ENCODE results near the gene GRIN3B.

GRIN3B gene

GRCh38 chr19:1015061-1015781 is 15.0 kb downstream of the GRIN3B start:
- Histone ChIP-seq H3K4me1 (ENCODE audit: control insufficient read depth, insufficient read depth, low read length) (peaks cover 18% of the 10 kb centered on the region), H3K27ac (ENCODE audit: low read length) (no peak overlapping the region), H3K27me3 (ENCODE audit: control insufficient read depth, insufficient read depth, low read length) (no peaks in the 10 kb centered on the region), H3K4me3 (ENCODE audit: low read length) (no peak overlapping the region), H3K9me3 (ENCODE audit: control insufficient read depth, insufficient read depth, low read length) (no peaks in the 10 kb centered on the region), H3K36me3 (ENCODE audit: control insufficient read depth, insufficient read depth, low read length) (peaks cover 32% of the 10 kb centered on the region)
- no peak for DNase-seq (ENCODE audit: low read depth, low spot score)
- WGBS (ENCODE audit: insufficient coverage, insufficient read length): no CpG with 5 or more reads among the region's 29 CpGs

- H3K36me3 ChIP-seq (ENCODE audit: control insufficient read depth, insufficient read depth, low read length): peaks cover 26% of the 10 kb centered on the region
- H3K4me1 ChIP-seq (ENCODE audit: control insufficient read depth, insufficient read depth, low read length): peaks cover 18% of the 10 kb centered on the region
- no peaks in the 10 kb centered on the region for H3K9me3 ChIP-seq (ENCODE audit: control insufficient read depth, insufficient read depth, low read length)
- H3K27ac ChIP-seq (ENCODE audit: low read length): no peak overlapping the region
- WGBS (ENCODE audit: insufficient coverage, insufficient read length): no CpG with 5 or more reads among the region's 31 CpGs
- no peaks in the 10 kb centered on the region for H3K27me3 ChIP-seq (ENCODE audit: control insufficient read depth, insufficient read depth, low read length)
- no peak for DNase-seq (ENCODE audit: low read depth, low spot score)
- H3K4me3 ChIP-seq (ENCODE audit: low read length): no peak overlapping the region
Observed at GRCh38 chr19:1015782-1016646, 15.8 kb downstream of the GRIN3B start.

- peaks cover 21% of the 10 kb centered on the region; the same call in 1 of the 2 replicates for H3K36me3 ChIP-seq (ENCODE audit: control insufficient read depth, insufficient read depth, low read length)
- no peaks in the 10 kb centered on the region for H3K27me3 ChIP-seq (ENCODE audit: control insufficient read depth, insufficient read depth, low read length)
- no peak overlapping the region for H3K4me3 ChIP-seq (ENCODE audit: low read length)
- DNase-seq (ENCODE audit: low read depth, low spot score): no peak
- no CpG with 5 or more reads among the region's 12 CpGs for WGBS (ENCODE audit: insufficient coverage, insufficient read length)
- H3K9me3 ChIP-seq (ENCODE audit: control insufficient read depth, insufficient read depth, low read length): no peaks in the 10 kb centered on the region
- no peak overlapping the region for H3K27ac ChIP-seq (ENCODE audit: low read length)
- peaks cover 18% of the 10 kb centered on the region for H3K4me1 ChIP-seq (ENCODE audit: control insufficient read depth, insufficient read depth, low read length)
Observed at GRCh38 chr19:1016647-1017114, 16.5 kb downstream of the GRIN3B start.

- Histone ChIP-seq H3K4me3 (ENCODE audit: low read length) (no peak overlapping the region), H3K27ac (ENCODE audit: low read length) (no peak overlapping the region), H3K36me3 (ENCODE audit: control insufficient read depth, insufficient read depth, low read length) (peaks cover 18% of the 10 kb centered on the region; the same call in 1 of the 2 replicates), H3K4me1 (ENCODE audit: control insufficient read depth, insufficient read depth, low read length) (peaks cover 18% of the 10 kb centered on the region), H3K9me3 (ENCODE audit: control insufficient read depth, insufficient read depth, low read length) (no peaks in the 10 kb centered on the region), H3K27me3 (ENCODE audit: control insufficient read depth, insufficient read depth, low read length) (no peaks in the 10 kb centered on the region)
- WGBS (ENCODE audit: insufficient coverage, insufficient read length): no CpG with 5 or more reads among the region's 24 CpGs
- DNase-seq (ENCODE audit: low read depth, low spot score): no peak
Observed at GRCh38 chr19:1017115-1017905, 17.1 kb downstream of the GRIN3B start.

- Histone ChIP-seq H3K4me3 (ENCODE audit: low read length) (no peak overlapping the region), H3K27ac (ENCODE audit: low read length) (no peak overlapping the region), H3K36me3 (ENCODE audit: control insufficient read depth, insufficient read depth, low read length) (peaks cover 13% of the 10 kb centered on the region; the same call in 1 of the 2 replicates), H3K27me3 (ENCODE audit: control insufficient read depth, insufficient read depth, low read length) (no peaks in the 10 kb centered on the region), H3K9me3 (ENCODE audit: control insufficient read depth, insufficient read depth, low read length) (no peaks in the 10 kb centered on the region), H3K4me1 (ENCODE audit: control insufficient read depth, insufficient read depth, low read length) (peaks cover 18% of the 10 kb centered on the region)
- no peak for DNase-seq (ENCODE audit: low read depth, low spot score)
- WGBS (ENCODE audit: insufficient coverage, insufficient read length): no CpG with 5 or more reads among the region's 9 CpGs
Observed at GRCh38 chr19:1017906-1018305, 17.7 kb downstream of the GRIN3B start.

GRCh38 chr19:1018393-1018792 is 18.2 kb downstream of the GRIN3B start:
- no peaks in the 10 kb centered on the region for H3K27me3 ChIP-seq (ENCODE audit: control insufficient read depth, insufficient read depth, low read length)
- H3K36me3 ChIP-seq (ENCODE audit: control insufficient read depth, insufficient read depth, low read length): peaks cover 8% of the 10 kb centered on the region; the same call in 1 of the 2 replicates
- no peaks in the 10 kb centered on the region for H3K9me3 ChIP-seq (ENCODE audit: control insufficient read depth, insufficient read depth, low read length)
- no peak overlapping the region for H3K4me3 ChIP-seq (ENCODE audit: low read length)
- WGBS (ENCODE audit: insufficient coverage, insufficient read length): no CpG with 5 or more reads among the region's 5 CpGs
- peaks cover 18% of the 10 kb centered on the region for H3K4me1 ChIP-seq (ENCODE audit: control insufficient read depth, insufficient read depth, low read length)
- no peak overlapping the region for H3K27ac ChIP-seq (ENCODE audit: low read length)
- no peak for DNase-seq (ENCODE audit: low read depth, low spot score)

GRCh38 chr19:1018932-1019615 is 18.9 kb downstream of the GRIN3B start:
- H3K9me3 ChIP-seq (ENCODE audit: control insufficient read depth, insufficient read depth, low read length): no peaks in the 10 kb centered on the region
- H3K27ac ChIP-seq (ENCODE audit: low read length): no peak overlapping the region
- H3K36me3 ChIP-seq (ENCODE audit: control insufficient read depth, insufficient read depth, low read length): peaks cover 1% of the 10 kb centered on the region; the same call in 1 of the 2 replicates
- no peak for DNase-seq (ENCODE audit: low read depth, low spot score)
- H3K4me3 ChIP-seq (ENCODE audit: low read length): no peak overlapping the region
- no peaks in the 10 kb centered on the region for H3K27me3 ChIP-seq (ENCODE audit: control insufficient read depth, insufficient read depth, low read length)
- peaks cover 18% of the 10 kb centered on the region for H3K4me1 ChIP-seq (ENCODE audit: control insufficient read depth, insufficient read depth, low read length)
- no CpG with 5 or more reads among the region's 17 CpGs for WGBS (ENCODE audit: insufficient coverage, insufficient read length)

- Histone ChIP-seq H3K4me1 (ENCODE audit: control insufficient read depth, insufficient read depth, low read length) (peaks cover 18% of the 10 kb centered on the region), H3K27ac (ENCODE audit: low read length) (no peak overlapping the region), H3K36me3 (ENCODE audit: control insufficient read depth, insufficient read depth, low read length) (no peaks in the 10 kb centered on the region), H3K4me3 (ENCODE audit: low read length) (peak overlapping the region; percentile 94; the same call in 1 of the 2 replicates), H3K27me3 (ENCODE audit: control insufficient read depth, insufficient read depth, low read length) (no peaks in the 10 kb centered on the region), H3K9me3 (ENCODE audit: control insufficient read depth, insufficient read depth, low read length) (no peaks in the 10 kb centered on the region)
- no peak for DNase-seq (ENCODE audit: low read depth, low spot score)
- WGBS (ENCODE audit: insufficient coverage, insufficient read length): no CpG with 5 or more reads among the region's 18 CpGs
Observed at GRCh38 chr19:1019616-1019961, 19.4 kb downstream of the GRIN3B start.

GRCh38 chr19:1019980-1020867 is 20.0 kb downstream of the GRIN3B start:
- DNase-seq (ENCODE audit: low read depth, low spot score): no peak
- WGBS (ENCODE audit: insufficient coverage, insufficient read length): no CpG with 5 or more reads among the region's 60 CpGs
- Histone ChIP-seq H3K27me3 (ENCODE audit: control insufficient read depth, insufficient read depth, low read length) (no peaks in the 10 kb centered on the region), H3K36me3 (ENCODE audit: control insufficient read depth, insufficient read depth, low read length) (no peaks in the 10 kb centered on the region), H3K27ac (ENCODE audit: low read length) (no peak overlapping the region), H3K9me3 (ENCODE audit: control insufficient read depth, insufficient read depth, low read length) (no peaks in the 10 kb centered on the region), H3K4me3 (ENCODE audit: low read length) (peak overlapping the region; percentile 94), H3K4me1 (ENCODE audit: control insufficient read depth, insufficient read depth, low read length) (peaks cover 18% of the 10 kb centered on the region)
